ENCODE data around the gene RNU6-1. TPM values are rescaled to one million over a fixed set of nuclear protein-coding genes. Genes with fewer than 3 reads are reported as not detected.

RNU6-1 gene
- total RNA-seq, 1 experiment from 2014 or later = not detected

DNA sequence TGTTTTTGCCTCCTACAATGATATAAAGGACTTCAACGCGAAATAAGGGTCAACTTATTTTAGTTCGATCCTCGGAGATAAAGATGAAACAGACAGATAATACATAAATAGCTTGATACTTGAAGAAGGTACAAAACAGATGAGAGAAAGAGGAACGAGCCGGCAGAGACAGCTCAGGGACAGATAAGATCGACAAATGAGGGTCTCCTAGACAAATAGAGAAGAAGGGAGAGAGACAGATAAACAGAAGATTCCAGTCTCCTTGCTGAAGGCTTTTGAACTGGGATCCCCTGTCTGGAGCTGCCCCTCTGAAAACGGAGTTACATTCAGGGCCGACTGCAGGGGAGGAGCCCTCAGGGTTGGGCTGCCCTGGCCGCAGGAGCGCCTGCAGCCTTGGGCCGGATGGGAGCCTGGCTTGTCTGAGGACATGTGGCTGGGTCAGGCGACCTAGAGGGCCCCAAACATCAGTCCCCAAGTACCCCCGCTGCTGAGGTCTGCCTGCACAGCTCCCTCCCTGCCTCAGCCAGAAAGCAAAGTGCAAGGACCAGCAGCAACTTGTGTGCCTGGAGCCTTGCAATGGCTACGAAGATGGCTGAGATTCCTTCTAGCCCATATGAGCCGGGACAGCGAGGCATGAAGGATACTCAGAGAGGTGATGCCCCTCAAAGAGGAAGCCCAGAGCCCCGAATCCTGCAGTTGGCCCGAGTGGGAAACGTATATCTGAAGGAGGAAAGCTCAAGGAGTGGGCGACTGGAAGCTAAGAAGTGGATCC is 15.5 kb downstream of the RNU6-1 start:
- POLR2A ChIA-PET = interaction anchor here (0.6 kb wide), 1 partner anchor 728 kb away, joined by 6 read pairs; no protein-coding TSS in a partner anchor
- peaks cover 19% of the 10 kb centered on the region; the same call in 1 of the 2 replicates for H3K27me3 ChIP-seq (ENCODE audit: control insufficient read depth, insufficient read depth, low read length)

DNA sequence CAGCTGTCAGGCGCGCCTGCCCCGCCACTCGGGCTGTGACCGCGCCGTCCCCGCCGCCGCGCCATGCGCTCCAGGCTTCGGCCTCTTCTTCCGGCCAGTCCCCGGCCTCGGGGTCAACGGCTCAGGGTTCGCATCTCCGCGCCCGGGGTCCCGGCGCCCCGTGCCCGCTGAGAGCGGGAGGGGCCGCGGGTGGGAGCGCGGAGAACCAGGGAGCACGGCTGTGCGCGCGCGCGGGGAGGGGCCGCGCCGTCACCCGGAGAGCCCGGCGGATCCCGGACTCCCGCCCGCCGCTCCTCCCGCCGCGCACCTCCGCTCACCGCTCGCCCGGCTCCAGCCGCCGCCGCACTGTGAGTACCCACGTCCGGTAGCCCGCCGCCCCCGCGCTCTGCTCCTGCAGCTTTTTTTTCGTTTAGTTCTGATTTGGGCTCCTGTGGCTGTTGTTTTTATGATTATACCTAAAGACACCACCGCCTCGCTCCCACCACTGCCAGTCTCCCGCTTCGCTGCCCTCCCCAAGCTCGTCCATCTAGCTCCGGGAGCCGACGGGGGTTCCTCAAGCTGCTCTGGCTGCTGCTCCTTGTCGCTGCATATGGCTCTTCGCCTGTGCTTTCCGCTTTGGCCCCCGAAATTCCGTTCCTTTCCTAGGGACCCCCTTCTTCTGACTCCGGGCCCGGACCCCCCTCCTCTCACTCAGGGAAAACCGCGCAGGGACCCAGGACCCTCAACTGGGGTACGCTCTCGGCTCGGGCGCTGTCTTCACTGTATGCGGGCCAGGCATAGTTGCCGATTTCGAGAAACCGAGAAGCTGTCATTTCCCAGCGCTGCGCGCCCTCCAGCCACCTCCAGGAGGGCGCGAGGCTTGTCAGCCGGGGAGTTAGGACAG is 16.3 kb downstream of the RNU6-1 start:
- Histone ChIP-seq H3K4me1 (ENCODE audit: control insufficient read depth, insufficient read depth, low read length) (peaks cover 14% of the 10 kb centered on the region), H3K4me3 (ENCODE audit: low read depth in 2 of 2, low read length in 2 of 2) (peak overlapping the region; percentile 36 to 43), H3K36me3 (ENCODE audit: control insufficient read depth, insufficient read depth, low read length) (no peaks in the 10 kb centered on the region), H3K27me3 (ENCODE audit: control insufficient read depth, insufficient read depth, low read length) (peaks cover 19% of the 10 kb centered on the region; the same call in 1 of the 2 replicates), H3K27ac (ENCODE audit: low read length) (no peak overlapping the region), H3K9me3 (ENCODE audit: control insufficient read depth, insufficient read depth, low read depth, low read length) (no peaks in the 10 kb centered on the region)
- TF ChIP-seq TCF7L2 (IDR thresholded peaks at IDR 0.05; ENCODE audit: low read depth, low read length) = no peak
- TF ChIP-seq SIN3A (IDR thresholded peaks at IDR 0.05; ENCODE audit: borderline replicate concordance, insufficient read depth, low read depth, low read length) = no peak
- TF ChIP-seq, protein P1, sequence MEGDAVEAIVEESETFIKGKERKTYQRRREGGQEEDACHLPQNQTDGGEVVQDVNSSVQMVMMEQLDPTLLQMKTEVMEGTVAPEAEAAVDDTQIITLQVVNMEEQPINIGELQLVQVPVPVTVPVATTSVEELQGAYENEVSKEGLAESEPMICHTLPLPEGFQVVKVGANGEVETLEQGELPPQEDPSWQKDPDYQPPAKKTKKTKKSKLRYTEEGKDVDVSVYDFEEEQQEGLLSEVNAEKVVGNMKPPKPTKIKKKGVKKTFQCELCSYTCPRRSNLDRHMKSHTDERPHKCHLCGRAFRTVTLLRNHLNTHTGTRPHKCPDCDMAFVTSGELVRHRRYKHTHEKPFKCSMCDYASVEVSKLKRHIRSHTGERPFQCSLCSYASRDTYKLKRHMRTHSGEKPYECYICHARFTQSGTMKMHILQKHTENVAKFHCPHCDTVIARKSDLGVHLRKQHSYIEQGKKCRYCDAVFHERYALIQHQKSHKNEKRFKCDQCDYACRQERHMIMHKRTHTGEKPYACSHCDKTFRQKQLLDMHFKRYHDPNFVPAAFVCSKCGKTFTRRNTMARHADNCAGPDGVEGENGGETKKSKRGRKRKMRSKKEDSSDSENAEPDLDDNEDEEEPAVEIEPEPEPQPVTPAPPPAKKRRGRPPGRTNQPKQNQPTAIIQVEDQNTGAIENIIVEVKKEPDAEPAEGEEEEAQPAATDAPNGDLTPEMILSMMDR (IDR thresholded peaks at IDR 0.05) = no peak
- TF ChIP-seq, protein P2, sequence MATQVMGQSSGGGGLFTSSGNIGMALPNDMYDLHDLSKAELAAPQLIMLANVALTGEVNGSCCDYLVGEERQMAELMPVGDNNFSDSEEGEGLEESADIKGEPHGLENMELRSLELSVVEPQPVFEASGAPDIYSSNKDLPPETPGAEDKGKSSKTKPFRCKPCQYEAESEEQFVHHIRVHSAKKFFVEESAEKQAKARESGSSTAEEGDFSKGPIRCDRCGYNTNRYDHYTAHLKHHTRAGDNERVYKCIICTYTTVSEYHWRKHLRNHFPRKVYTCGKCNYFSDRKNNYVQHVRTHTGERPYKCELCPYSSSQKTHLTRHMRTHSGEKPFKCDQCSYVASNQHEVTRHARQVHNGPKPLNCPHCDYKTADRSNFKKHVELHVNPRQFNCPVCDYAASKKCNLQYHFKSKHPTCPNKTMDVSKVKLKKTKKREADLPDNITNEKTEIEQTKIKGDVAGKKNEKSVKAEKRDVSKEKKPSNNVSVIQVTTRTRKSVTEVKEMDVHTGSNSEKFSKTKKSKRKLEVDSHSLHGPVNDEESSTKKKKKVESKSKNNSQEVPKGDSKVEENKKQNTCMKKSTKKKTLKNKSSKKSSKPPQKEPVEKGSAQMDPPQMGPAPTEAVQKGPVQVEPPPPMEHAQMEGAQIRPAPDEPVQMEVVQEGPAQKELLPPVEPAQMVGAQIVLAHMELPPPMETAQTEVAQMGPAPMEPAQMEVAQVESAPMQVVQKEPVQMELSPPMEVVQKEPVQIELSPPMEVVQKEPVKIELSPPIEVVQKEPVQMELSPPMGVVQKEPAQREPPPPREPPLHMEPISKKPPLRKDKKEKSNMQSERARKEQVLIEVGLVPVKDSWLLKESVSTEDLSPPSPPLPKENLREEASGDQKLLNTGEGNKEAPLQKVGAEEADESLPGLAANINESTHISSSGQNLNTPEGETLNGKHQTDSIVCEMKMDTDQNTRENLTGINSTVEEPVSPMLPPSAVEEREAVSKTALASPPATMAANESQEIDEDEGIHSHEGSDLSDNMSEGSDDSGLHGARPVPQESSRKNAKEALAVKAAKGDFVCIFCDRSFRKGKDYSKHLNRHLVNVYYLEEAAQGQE (IDR thresholded peaks at IDR 0.05; ENCODE audit: insufficient read depth in 1 of 2, low read depth in 2 of 2, low read length in 1 of 2) = no peak; a peak in 1 of 4 replicates
- no peak for TF ChIP-seq POLR2AphosphoS5 (IDR thresholded peaks at IDR 0.05; ENCODE audit: low read depth, low read length)
- ATAC-seq (peak; percentile 52), DNase-seq (ENCODE audit: low read depth, low spot score) (no peak)
- in situ Hi-C loops (cut with HindIII; ENCODE audit: low pct_unique_long_range_greater_than_20kb, low sequenced_read_pairs) (no loop called here), intact Hi-C loops (cut with micrococcal nuclease; ENCODE audit: unreplicated experiment) (no loop called here)
- ChIA-PET POLR2A (no interaction called here), CTCF (interaction anchor here (0.5 kb wide), 1 partner anchor 8 kb away, joined by 3 read pairs; no protein-coding TSS in a partner anchor)
- BruUV-seq (replicated peaks) = no TSS peak

More for the DNA sequence above, 15.5 kb downstream of the RNU6-1 start:
- Histone ChIP-seq H3K36me3 (ENCODE audit: control insufficient read depth, insufficient read depth, low read length) (no peaks in the 10 kb centered on the region), H3K9me3 (ENCODE audit: control insufficient read depth, insufficient read depth, low read depth, low read length) (no peaks in the 10 kb centered on the region), H3K4me3 (ENCODE audit: low read depth in 2 of 2, low read length in 2 of 2) (peak overlapping the region; percentile 36 to 43; a peak in 3 of 4 replicates), H3K4me1 (ENCODE audit: control insufficient read depth, insufficient read depth, low read length) (peaks cover 14% of the 10 kb centered on the region), H3K27ac (ENCODE audit: low read length) (no peak overlapping the region)
- no TSS peak for BruUV-seq (replicated peaks)
- ATAC-seq (peak; percentile 35; the same call in 1 of the 2 replicates), DNase-seq (ENCODE audit: low read depth, low spot score) (no peak)
- in situ Hi-C loops (cut with HindIII; ENCODE audit: low pct_unique_long_range_greater_than_20kb, low sequenced_read_pairs) (no loop called here), intact Hi-C loops (cut with micrococcal nuclease; ENCODE audit: unreplicated experiment) (no loop called here)
- CTCF ChIA-PET = interaction anchor here (0.5 kb wide), 1 partner anchor 9 kb away, joined by 3 read pairs; no protein-coding TSS in a partner anchor
- no peak for TF ChIP-seq POLR2AphosphoS5 (IDR thresholded peaks at IDR 0.05; ENCODE audit: low read depth, low read length)
- TF ChIP-seq, protein P1 (IDR thresholded peaks at IDR 0.05) = no peak
- TF ChIP-seq, protein P2 (IDR thresholded peaks at IDR 0.05; ENCODE audit: insufficient read depth in 1 of 2, low read depth in 2 of 2, low read length in 1 of 2) = no peak
